ENCODE results near the gene NCKAP5. TPM values are rescaled to one million over a fixed set of nuclear protein-coding genes. Genes with fewer than 3 reads are reported as not detected.

The NCKAP5 gene
- total and polyA plus RNA-seq, 2 of the 8 experiments (the other 6 are each of a cell fraction or from before 2014, with no cell fraction given): 0.27 to 0.86 TPM

GRCh38 chr2:133421516-133422324, 146.5 kb downstream of the NCKAP5 start (continued):
- TF ChIP-seq, protein P1, sequence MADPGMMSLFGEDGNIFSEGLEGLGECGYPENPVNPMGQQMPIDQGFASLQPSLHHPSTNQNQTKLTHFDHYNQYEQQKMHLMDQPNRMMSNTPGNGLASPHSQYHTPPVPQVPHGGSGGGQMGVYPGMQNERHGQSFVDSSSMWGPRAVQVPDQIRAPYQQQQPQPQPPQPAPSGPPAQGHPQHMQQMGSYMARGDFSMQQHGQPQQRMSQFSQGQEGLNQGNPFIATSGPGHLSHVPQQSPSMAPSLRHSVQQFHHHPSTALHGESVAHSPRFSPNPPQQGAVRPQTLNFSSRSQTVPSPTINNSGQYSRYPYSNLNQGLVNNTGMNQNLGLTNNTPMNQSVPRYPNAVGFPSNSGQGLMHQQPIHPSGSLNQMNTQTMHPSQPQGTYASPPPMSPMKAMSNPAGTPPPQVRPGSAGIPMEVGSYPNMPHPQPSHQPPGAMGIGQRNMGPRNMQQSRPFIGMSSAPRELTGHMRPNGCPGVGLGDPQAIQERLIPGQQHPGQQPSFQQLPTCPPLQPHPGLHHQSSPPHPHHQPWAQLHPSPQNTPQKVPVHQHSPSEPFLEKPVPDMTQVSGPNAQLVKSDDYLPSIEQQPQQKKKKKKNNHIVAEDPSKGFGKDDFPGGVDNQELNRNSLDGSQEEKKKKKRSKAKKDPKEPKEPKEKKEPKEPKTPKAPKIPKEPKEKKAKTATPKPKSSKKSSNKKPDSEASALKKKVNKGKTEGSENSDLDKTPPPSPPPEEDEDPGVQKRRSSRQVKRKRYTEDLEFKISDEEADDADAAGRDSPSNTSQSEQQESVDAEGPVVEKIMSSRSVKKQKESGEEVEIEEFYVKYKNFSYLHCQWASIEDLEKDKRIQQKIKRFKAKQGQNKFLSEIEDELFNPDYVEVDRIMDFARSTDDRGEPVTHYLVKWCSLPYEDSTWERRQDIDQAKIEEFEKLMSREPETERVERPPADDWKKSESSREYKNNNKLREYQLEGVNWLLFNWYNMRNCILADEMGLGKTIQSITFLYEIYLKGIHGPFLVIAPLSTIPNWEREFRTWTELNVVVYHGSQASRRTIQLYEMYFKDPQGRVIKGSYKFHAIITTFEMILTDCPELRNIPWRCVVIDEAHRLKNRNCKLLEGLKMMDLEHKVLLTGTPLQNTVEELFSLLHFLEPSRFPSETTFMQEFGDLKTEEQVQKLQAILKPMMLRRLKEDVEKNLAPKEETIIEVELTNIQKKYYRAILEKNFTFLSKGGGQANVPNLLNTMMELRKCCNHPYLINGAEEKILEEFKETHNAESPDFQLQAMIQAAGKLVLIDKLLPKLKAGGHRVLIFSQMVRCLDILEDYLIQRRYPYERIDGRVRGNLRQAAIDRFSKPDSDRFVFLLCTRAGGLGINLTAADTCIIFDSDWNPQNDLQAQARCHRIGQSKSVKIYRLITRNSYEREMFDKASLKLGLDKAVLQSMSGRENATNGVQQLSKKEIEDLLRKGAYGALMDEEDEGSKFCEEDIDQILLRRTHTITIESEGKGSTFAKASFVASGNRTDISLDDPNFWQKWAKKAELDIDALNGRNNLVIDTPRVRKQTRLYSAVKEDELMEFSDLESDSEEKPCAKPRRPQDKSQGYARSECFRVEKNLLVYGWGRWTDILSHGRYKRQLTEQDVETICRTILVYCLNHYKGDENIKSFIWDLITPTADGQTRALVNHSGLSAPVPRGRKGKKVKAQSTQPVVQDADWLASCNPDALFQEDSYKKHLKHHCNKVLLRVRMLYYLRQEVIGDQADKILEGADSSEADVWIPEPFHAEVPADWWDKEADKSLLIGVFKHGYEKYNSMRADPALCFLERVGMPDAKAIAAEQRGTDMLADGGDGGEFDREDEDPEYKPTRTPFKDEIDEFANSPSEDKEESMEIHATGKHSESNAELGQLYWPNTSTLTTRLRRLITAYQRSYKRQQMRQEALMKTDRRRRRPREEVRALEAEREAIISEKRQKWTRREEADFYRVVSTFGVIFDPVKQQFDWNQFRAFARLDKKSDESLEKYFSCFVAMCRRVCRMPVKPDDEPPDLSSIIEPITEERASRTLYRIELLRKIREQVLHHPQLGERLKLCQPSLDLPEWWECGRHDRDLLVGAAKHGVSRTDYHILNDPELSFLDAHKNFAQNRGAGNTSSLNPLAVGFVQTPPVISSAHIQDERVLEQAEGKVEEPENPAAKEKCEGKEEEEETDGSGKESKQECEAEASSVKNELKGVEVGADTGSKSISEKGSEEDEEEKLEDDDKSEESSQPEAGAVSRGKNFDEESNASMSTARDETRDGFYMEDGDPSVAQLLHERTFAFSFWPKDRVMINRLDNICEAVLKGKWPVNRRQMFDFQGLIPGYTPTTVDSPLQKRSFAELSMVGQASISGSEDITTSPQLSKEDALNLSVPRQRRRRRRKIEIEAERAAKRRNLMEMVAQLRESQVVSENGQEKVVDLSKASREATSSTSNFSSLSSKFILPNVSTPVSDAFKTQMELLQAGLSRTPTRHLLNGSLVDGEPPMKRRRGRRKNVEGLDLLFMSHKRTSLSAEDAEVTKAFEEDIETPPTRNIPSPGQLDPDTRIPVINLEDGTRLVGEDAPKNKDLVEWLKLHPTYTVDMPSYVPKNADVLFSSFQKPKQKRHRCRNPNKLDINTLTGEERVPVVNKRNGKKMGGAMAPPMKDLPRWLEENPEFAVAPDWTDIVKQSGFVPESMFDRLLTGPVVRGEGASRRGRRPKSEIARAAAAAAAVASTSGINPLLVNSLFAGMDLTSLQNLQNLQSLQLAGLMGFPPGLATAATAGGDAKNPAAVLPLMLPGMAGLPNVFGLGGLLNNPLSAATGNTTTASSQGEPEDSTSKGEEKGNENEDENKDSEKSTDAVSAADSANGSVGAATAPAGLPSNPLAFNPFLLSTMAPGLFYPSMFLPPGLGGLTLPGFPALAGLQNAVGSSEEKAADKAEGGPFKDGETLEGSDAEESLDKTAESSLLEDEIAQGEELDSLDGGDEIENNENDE (IDR thresholded peaks at IDR 0.05; ENCODE audit: insufficient replicate concordance, low read length): no peak
- TF ChIP-seq TAF1 (IDR thresholded peaks at IDR 0.05; ENCODE audit: low read depth, low read length) (no peak), EGR1 (IDR thresholded peaks at IDR 0.05; ENCODE audit: borderline replicate concordance, low read depth, low read length) (no peak), GABPA (IDR thresholded peaks at IDR 0.05; ENCODE audit: borderline replicate concordance, insufficient read depth, low read length) (no peak), JUN (IDR thresholded peaks at IDR 0.05; ENCODE audit: low read depth, low read length) (no peak)
- TF ChIP-seq, protein P2, sequence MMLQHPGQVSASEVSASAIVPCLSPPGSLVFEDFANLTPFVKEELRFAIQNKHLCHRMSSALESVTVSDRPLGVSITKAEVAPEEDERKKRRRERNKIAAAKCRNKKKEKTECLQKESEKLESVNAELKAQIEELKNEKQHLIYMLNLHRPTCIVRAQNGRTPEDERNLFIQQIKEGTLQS (IDR thresholded peaks at IDR 0.05; ENCODE audit: insufficient read depth, low read depth, low read length): no peak
